NCI-H2081 treated with DMSO at 0.1 percent for 48 hours (cell line): ENCODE data around the gene DCTN4.

ENCODE experiments used
- DNase-seq: peaks from one replicate; lab custom pipeline; 2025; lab: John Stamatoyannopoulos, UW

Gene DCTN4

DNA sequence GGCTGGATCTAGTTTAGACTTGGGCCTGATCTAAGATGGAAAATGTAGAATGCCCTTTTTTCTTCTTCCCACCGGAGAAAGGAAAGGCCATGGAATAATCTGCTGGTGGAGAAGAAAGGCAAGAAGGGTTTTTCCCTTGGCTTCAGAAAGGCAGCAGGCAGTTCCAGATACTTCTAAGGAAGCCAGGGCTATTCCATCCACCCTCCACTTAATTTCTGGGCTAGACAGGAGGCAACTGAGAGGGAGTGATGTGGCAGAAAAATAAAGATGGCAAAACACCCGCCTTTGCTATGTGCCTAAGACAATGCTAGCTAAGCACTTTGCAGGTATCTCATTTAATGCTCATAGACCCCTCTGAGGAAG lies 87.9 kb downstream of the DCTN4 start:
- no peak for DNase-seq

DNA sequence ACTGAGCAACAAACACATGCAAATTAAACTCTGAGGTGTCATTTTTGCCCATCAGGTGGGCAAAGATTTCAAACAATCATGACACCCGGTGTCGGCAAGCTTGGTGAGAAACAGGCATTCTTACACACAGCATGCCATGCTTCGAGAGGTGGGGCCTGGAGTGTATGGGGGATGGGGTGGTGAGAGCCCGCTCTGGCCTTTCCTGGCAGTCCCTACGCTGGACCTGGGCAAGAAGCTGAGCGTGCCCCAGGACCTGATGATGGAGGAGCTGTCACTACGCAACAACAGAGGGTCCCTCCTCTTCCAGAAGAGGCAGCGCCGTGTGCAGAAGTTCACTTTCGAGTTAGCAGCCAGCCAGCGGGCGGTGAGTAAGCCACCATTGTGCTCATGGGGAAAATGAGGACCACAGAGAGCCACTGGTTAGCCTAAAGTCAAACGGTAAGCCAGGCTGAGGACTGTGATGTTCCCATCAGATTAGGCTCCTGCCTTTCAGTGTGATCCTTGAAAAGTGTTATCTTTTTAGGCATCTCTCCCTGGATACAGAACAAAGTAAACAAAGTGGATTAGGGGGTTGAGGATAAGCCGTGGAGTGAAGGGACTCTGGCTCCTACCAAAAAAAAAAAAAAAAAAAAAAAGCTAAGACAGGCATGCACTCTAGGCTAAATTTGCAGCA lies 88.4 kb downstream of the DCTN4 start:
- no peak for DNase-seq

DNA sequence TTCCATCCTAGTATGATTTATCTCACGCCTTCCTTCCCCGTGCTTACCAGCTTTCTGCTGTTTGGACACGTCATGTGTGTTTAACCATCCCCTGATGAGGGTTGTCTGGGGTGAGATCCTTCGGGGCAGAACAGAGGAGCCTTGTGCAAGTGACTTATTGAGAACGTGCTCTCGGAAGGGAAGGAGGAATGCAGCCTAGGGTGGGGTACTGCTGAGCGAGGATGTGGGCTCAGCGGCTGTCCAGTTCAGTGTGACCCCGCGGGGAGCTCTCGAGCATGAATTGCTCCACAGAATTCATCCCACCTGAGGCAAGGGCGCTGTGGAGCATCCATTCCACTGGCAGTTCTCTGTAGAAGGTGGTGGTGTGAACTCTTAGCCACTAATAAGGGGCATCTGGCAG lies 93.8 kb downstream of the DCTN4 start:
- DNase-seq = no peak

DNA sequence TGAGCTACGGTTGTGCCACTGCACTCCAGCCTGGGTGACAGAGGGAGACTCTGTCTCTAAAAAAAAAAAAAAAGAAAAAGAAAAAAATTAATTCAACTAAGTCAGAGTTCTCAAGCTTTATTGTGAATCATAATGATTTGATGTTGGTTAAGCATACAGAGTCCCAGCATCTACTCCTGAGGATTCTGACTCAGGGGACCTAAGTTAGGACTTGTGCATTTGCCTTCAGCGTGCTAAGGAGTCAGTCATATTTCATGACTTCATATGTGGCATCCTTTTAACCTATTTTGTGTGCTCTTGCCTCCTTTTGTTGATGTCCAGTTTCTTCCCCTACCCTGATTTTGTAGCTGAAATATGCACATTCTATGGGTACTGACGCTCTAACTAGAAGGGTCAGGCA lies 94.9 kb downstream of the DCTN4 start:
- DNase-seq = no peak

DNA sequence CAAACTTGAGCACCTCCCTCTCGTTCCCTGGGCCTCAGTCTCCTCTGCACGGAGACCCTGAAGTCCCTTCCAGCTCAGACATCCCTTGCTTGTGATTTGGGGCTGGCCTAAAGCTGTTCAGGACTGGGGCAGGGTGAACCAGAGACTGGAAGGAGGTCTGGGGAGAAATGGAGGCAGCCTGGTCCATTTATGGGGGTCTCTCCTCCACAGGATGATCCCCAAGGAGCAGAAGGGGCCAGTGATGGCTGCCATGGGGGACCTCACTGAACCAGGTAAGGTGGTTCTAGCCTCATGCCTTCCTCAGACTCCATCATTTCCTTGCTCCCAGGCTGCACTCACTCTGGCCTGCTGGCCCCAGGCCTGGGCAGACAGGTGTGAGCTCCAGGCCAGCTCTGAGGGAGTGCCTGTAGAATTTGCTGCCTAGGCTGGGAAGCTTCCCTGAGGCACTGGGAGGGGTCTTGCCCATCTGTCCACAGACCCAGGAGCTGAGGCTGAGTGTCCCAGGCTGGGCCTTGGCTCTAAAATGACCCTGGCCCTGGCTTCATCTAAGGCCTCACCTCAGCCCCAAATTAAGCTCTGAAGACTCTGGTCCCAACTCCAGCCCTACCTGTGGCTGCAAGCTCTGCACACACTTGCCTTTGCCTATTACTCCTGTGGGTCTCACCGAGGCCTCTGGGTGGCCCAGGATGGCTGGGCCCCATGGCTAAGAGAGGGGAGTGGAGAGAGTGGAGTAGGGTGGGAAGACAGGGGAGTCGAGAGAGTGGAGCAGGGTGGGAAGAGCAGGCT lies 95.9 kb downstream of the DCTN4 start:
- no peak for DNase-seq

DNA sequence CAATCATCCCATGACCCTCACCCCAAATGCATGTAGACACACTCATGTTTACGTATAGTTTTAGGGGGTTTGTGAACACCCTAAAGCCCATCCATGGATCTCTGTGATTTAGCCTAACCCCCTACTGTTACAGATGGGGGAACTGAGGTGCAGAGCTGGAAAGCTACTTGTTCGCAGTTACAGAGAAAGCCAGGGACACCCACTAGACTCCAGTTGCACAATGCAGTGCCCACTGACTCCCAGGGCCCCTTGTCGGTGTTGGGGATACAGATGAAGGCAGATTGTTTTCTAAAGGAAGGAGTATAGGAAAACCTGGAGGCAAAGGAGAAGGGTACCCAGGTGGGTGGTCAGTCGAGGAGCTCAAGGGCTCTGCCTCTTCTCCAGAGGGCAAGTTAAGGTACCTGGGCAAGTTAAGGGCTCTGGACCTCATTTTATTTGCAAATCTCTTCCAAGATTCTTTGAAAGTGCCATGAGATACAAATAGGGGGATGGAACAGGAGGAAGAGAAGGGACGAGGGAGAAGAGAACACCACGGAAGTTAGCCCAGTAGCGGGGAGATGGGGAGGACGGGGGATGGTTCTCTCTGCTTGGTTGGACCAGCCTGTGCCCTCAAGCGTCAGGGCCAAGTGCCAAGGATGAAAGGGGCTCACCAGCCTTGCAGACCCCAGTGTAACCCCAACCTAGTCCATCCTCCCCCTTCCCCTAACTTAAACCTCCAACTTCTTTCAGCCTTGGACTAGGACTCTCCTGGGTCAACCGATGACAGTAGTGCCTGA lies 96.8 kb downstream of the DCTN4 start:
- DNase-seq = no peak

DNA sequence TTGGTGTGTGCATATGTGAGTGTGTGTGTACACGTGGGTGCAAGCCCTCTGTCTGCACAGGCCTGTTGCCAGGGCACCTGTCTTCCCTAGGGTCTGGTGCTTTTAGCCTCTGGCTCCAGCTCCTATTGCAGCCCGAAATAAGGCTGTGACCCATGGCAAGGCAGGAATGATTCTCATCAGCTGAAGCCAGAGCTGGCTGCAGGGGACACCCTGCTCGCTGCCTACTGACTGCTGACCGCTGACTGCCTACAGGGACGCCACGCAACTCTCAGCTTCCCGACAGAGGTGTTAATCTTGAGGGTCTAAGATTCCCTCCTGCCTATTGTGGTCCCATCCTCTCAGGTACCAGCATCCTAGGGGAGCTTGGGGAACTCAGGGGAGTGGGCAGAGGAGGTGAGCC lies 97.7 kb downstream of the DCTN4 start, which contains the start of gene MYOZ3:
MYOZ3 (plus strand) TSS at position 166 of the 400 bp plus-strand sequence. CDS start 1,691 bp downstream, outside the sequence.
- DNase-seq = no peak

DNA sequence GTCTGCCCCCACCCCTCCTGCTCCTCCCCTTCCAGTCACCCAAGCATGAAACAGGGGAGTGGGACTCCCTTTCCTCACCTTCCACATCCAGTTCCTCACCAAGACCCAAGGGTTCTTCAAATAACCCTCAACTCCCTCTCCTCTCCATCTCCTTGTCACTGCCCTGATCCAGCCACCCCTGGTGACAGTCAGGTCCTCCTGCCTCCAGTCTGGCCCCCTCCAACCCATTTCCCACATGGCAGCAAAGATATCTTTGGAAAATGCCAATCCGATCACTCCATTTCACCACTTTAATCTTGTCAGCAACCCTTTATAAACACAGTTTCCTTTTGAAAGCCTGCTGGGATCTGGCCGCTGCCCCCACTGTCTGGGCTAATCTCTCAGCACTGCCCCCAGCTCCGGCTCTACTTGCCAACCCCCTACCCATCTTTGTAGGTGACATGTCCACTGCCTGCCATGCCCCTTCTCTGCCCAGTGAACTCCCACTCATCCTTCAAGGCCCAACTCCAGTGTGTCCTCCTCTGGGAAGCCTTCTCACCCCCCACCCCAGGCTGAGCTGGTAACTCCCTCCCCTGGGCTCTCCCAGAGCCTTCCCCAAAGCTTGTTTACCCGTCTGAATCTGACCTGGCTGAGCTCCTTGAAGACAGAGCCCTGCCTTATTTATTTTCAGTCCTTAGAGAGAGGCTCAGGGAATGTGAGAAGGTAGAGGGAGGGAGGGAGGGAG lies 98.5 kb downstream of the DCTN4 start:
- DNase-seq = no peak

DNA sequence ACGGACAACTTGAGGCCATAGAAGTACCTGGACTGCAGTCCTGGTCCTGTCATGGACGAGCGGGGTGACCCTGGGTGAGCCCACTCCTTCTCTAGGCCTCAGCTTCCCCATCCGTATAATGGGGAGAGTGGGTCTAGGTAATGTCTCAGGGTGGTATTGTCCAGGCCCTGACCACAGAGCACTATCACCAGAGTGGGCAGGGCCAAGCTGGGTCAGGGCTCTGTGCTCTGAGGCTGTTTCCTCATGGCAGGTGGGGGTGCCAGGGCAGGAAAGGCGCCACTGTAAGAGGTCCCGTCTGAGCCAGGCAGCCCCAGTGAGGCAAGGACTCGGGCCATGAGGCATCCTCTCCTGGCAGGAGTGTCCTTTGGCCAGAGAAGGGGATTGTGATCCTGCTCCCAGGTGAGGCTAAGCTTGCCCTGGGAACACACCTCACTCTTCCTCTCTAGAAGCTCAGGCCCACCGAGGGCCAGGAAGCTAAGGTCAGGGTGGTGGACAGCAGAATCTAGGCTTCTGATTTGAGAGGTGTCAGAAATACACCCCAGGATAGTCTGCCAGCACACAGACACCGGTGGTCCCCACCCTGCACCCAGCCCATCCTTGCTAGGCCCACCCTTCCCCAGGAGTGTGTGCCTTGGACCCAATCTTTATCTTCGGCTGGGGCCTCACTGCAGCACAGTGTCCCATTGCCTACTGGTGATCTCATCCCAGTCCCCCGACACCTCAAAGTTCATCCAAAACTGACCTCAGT lies 99.3 kb downstream of the DCTN4 start:
- DNase-seq = no peak

DNA sequence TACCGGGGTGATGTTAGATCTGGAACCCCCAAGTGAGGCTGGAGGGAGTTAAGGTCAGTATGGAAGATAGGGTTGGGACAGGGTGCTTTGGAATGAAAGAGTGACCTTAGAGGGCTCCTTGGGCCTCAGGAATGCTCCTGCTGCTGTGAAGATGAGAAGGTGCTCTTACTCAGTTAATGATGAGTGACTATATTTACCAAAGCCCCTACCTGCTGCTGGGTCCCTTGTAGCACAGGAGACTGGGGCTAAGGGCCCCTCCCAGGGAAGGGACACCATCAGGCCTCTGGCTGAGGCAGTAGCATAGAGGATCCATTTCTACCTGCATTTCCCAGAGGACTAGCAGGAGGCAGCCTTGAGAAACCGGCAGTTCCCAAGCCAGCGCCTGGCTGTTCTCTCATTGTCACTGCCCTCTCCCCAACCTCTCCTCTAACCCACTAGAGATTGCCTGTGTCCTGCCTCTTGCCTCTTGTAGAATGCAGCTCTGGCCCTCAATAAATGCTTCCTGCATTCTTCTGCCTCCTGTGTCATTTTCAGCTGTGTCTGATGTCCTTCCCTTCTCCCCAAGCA lies 100.0 kb downstream of the DCTN4 start:
- no peak for DNase-seq
